HFFc6 (cell line): ENCODE data around the gene SP6. TPM values are rescaled to one million over a fixed set of nuclear protein-coding genes. Genes with fewer than 3 reads are reported as not detected.

Experiments used
- DNase-seq: peaks from one replicate; pipeline ENCODE4 v3.0.0-alpha.2; 2018
- H3K27ac Mint-ChIP-seq: 2 replicates; pipeline ENCODE4 v1.8.0; 2020; ENCODE audit warnings: mild to moderate bottlenecking, mixed read lengths
- H3K27me3 Mint-ChIP-seq: 2 replicates; pipeline ENCODE4 v1.8.0; 2021; ENCODE audit warnings: mild to moderate bottlenecking, moderate library complexity, mixed read lengths; ENCODE audit not compliant: insufficient read depth
- H3K36me3 Mint-ChIP-seq: 2 replicates; pipeline ENCODE4 v1.8.0; 2021; ENCODE audit warnings: low read depth, mixed read lengths
- H3K4me1 Mint-ChIP-seq: 2 replicates; pipeline ENCODE4 v1.8.0; 2020; ENCODE audit warnings: low read depth, mixed read lengths
- H3K4me3 Mint-ChIP-seq: 2 replicates; pipeline ENCODE4 v1.8.0; 2020; ENCODE audit warnings: mild to moderate bottlenecking, moderate library complexity, mixed read lengths
- H3K9me3 Mint-ChIP-seq: 2 replicates; pipeline ENCODE4 v1.8.0; 2020; ENCODE audit warnings: mild to moderate bottlenecking, mixed read lengths
- CTCF ChIP-seq: fragments of 200-600 bp; sonication (generic); IDR thresholded peaks from 2 replicates; pipeline ENCODE4 v1.5.0; 2021; ENCODE audit warnings: antibody characterized with exemption, mild to moderate bottlenecking
- total RNA-seq, 6 experiments: library from RNA; stranded (reverse); fragmentation: NEBNext Ultra II Directional; extraction: Animal tissue kit (Norgen Biotek cat#: 25700); gene quantifications; 2 replicates in 1 of 6; 3 replicates in 5 of 6; pipeline ENCODE4 v1.2.3, GENCODE V29; 2021

Gene SP6
- total RNA-seq, 6 experiments from 2014 or later, result 0.45 to 1.2 (median 1.1) TPM

GRCh38 chr17:47820033-47820789, 30.8 kb downstream of the SP6 start:
- peak overlapping the region; percentile 94 for H3K4me3 Mint-ChIP-seq
- no peak for DNase-seq
- peaks cover 30% of the 10 kb centered on the region for H3K4me1 Mint-ChIP-seq
- no peaks in the 10 kb centered on the region; the same call in 1 of the 2 replicates for H3K36me3 Mint-ChIP-seq
- H3K9me3 Mint-ChIP-seq, result no peaks in the 10 kb centered on the region
- no peak for TF ChIP-seq CTCF
- no peak overlapping the region for H3K27ac Mint-ChIP-seq
- peaks cover under 1% of the 10 kb centered on the region; the same call in 1 of the 2 replicates for H3K27me3 Mint-ChIP-seq

- Mint-ChIP-seq H3K4me1 (peaks cover 30% of the 10 kb centered on the region), H3K36me3 (no peaks in the 10 kb centered on the region; the same call in 1 of the 2 replicates), H3K9me3 (no peaks in the 10 kb centered on the region), H3K27me3 (no peaks in the 10 kb centered on the region; the same call in 1 of the 2 replicates), H3K4me3 (no peak overlapping the region), H3K27ac (no peak overlapping the region)
- TF ChIP-seq CTCF, result no peak
- DNase-seq, result no peak
Measured at GRCh38 chr17:47819475-47819874, 31.5 kb downstream of the SP6 start.

- DNase-seq, result no peak
- H3K4me1 Mint-ChIP-seq, result peaks cover 30% of the 10 kb centered on the region
- peaks cover 1% of the 10 kb centered on the region for H3K27me3 Mint-ChIP-seq
- H3K36me3 Mint-ChIP-seq, result no peaks in the 10 kb centered on the region; the same call in 1 of the 2 replicates
- H3K4me3 Mint-ChIP-seq, result no peak overlapping the region
- H3K9me3 Mint-ChIP-seq, result no peaks in the 10 kb centered on the region
- H3K27ac Mint-ChIP-seq, result no peak overlapping the region
- no peak for TF ChIP-seq CTCF
Measured at GRCh38 chr17:47818002-47818695, 32.8 kb downstream of the SP6 start.

GRCh38 chr17:47816947-47817346, 34.0 kb downstream of the SP6 start:
- no peak overlapping the region for H3K4me3 Mint-ChIP-seq
- DNase-seq, result no peak
- peaks cover 1% of the 10 kb centered on the region for H3K27me3 Mint-ChIP-seq
- H3K4me1 Mint-ChIP-seq, result peaks cover 18% of the 10 kb centered on the region
- no peak for TF ChIP-seq CTCF
- no peak overlapping the region for H3K27ac Mint-ChIP-seq
- H3K36me3 Mint-ChIP-seq, result peaks cover 9% of the 10 kb centered on the region
- H3K9me3 Mint-ChIP-seq, result no peaks in the 10 kb centered on the region

- no peak for TF ChIP-seq CTCF
- Mint-ChIP-seq H3K9me3 (no peaks in the 10 kb centered on the region), H3K27ac (no peak overlapping the region), H3K27me3 (peaks cover 1% of the 10 kb centered on the region), H3K4me3 (no peak overlapping the region), H3K4me1 (peaks cover 10% of the 10 kb centered on the region), H3K36me3 (peaks cover 9% of the 10 kb centered on the region)
- no peak for DNase-seq
Measured at GRCh38 chr17:47816111-47816735, 34.7 kb downstream of the SP6 start.
